AG10803 (cell line): ENCODE measurements around the gene FGF21.
A peak's percentile ranks its signal among the peaks of the same experiment; 100 is the strongest.

Source experiments
- DNase-seq: peaks from one replicate; pipeline ENCODE4 v3.0.0; 2010; ENCODE audit warnings: low read depth
- H3K4me3 ChIP-seq: 2 replicates; pipeline ENCODE4 v1.5.1; 2011; ENCODE audit warnings: mild to moderate bottlenecking, low read length, control low read depth
- CTCF ChIP-seq: conservative IDR thresholded peaks from 2 replicates; pipeline ENCODE4 v1.5.1; 2011; ENCODE audit warnings: mild to moderate bottlenecking, low read length, control low read depth, inconsistent platforms

FGF21 gene

GRCh38 chr19:48799358-48800300 lies 44.3 kb downstream of the FGF21 start:
- no peak for DNase-seq
- TF ChIP-seq CTCF = no peak
- H3K4me3 ChIP-seq = no peak overlapping the region

- no peak overlapping the region for H3K4me3 ChIP-seq
- TF ChIP-seq CTCF = no peak
Observed at GRCh38 chr19:48802623-48803022, 47.3 kb downstream of the FGF21 start.

DNA sequence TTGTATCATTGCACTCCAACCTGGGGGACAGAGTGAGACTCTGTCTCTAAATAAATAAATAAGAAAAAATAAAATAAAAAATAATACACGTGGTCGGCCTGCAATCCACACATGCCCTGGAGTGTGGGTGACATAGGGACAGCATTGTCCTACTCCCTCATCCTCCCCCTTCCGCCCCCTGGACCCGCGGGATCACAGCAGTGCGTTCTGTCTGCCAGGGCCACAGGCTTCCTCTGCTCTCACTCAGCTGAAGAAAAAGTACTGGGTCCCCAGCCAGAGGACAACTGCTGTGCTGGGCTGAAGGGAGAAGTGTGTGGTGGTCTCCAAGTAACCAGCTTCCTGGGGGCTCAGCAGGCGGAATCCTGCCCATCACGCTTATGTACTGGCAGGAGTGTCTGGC lies 49.2 kb downstream of the FGF21 start:
- no peak overlapping the region for H3K4me3 ChIP-seq
- no peak for TF ChIP-seq CTCF
- DNase-seq = no peak

More at GRCh38 chr19:48802623-48803022, 47.3 kb downstream of the FGF21 start:
- DNase-seq = no peak

GRCh38 chr19:48805452-48805851 lies 50.1 kb downstream of the FGF21 start:
- H3K4me3 ChIP-seq = no peak overlapping the region
- no peak for DNase-seq
- TF ChIP-seq CTCF = no peak

GRCh38 chr19:48806518-48806817 lies 51.1 kb downstream of the FGF21 start:
- H3K4me3 ChIP-seq = no peak overlapping the region
- no peak for TF ChIP-seq CTCF
- no peak for DNase-seq

DNA sequence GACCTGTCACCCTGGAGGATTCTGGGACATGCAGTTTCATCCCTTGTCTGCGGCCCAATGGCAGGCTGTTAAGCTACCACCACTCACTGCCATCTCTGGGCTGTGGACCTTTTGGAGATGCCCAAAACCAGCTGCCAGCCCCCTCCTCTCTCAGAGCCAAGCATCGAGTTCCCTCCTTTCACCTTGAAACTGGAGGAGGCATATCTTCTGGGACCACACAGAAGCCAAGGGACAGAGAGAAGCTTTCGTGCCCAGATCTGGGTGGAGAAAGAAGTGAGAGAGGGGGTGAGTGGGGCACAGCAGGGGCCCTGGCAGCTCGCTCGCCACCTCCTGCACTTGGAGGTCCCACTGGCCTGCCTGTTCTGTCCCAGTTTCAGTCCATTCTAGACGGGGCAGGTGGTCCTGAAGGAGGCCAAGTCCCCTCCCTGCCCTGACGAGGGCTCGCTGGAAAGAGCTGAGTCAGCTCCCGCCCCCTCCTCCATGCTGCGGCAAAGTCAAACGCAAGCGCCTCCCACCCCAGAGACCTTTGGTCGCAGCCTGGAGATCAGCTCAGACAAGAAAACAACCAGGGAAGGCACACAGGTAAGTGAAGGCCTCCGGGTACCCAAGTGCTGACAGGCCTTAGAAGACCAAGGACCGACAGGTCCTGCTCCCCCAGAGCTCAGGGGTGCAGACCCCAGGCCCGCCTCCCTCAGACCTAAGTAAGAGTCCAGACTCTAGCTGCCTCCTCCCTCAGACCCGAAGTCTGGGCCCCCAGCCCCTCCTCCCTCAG lies 51.7 kb downstream of the FGF21 start:
- no peak for TF ChIP-seq CTCF
- no peak overlapping the region for H3K4me3 ChIP-seq
- peak; percentile 37 for DNase-seq
